ENCODE measurements around the gene SEC14L2. TPM values are rescaled to one million over a fixed set of nuclear protein-coding genes. Genes with fewer than 3 reads are reported as not detected.
"Not testable (repeated sequence)": the region's sequence is repeated elsewhere in the genome, so short reads cannot be mapped to it uniquely, and the experiment has no call there.

SEC14L2 gene
- total RNA-seq, 1 donor from 2014 or later, result 14.5 TPM

DNA sequence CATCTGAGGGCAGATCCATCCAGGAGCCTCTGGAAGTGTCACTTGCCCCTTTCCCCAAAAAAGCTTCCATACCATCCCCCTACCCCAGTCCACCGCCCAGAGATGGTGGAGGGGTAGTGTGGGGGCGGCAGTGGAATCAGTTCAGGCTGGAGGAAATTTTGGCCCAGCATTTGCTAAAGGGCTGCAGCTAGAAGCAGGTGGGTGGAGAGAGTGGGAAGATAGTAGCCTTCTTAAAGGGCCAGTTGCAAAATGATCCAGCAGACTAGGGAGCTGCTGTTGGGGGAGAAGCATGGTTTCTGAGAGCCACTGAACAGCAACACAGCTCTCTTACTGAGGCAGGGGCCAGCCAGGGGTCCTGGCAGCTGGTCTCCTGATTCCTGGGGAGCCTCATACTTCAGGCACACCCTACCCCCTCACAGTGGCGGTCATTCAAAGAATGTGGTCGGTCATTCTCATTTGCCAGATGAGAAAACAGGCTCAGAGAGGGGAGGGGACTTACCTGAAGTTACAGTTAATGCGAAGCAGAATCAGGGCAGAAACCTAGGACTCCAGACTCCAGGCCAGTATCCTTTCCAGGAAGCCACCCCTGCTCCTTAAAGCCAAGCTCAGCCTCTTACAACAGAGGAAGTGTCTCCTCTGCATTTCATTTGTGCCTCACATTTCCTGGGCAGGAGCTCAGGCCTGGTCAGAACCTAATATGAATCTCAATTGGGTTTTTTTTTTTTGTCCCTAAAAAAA, 5.4 kb downstream of the SEC14L2 start:
- H3K36me3 ChIP-seq (ENCODE audit: insufficient read depth, low read length), result peaks cover 16% of the 10 kb centered on the region
- no peak overlapping the region for H3K27ac Mint-ChIP-seq (ENCODE audit: unreplicated experiment)
- FAIRE-seq (no peak), DNase-seq (ENCODE audit: low read depth) (no peak)
- H3K27me3 Mint-ChIP-seq (ENCODE audit: low read depth, unreplicated experiment), result no peaks in the 10 kb centered on the region
- H3K27me3 ChIP-seq (ENCODE audit: insufficient read depth, low read length), result no peaks in the 10 kb centered on the region
- peak overlapping the region; percentile 20 for H3K4me3 Mint-ChIP-seq (ENCODE audit: unreplicated experiment)
- no peaks in the 10 kb centered on the region for H3K9me3 ChIP-seq (ENCODE audit: insufficient read depth, low read depth, low read length)
- H2AFZ ChIP-seq (ENCODE audit: low read depth, low read length), result no peak overlapping the region
- no peak overlapping the region for H3K27ac ChIP-seq (ENCODE audit: low read depth, low read length)
- H3K36me3 Mint-ChIP-seq (ENCODE audit: low read depth, unreplicated experiment), result peaks cover 16% of the 10 kb centered on the region
- no peak overlapping the region for H3K4me3 ChIP-seq (ENCODE audit: insufficient read depth, low read depth, low read length)
- peaks cover 76% of the 10 kb centered on the region for H3K79me2 ChIP-seq (ENCODE audit: insufficient read depth, low read length)
- H3K9me3 Mint-ChIP-seq (ENCODE audit: unreplicated experiment), result no peaks in the 10 kb centered on the region
- peaks cover 76% of the 10 kb centered on the region for H4K20me1 ChIP-seq (ENCODE audit: insufficient read depth, low read length)
- H3K4me1 Mint-ChIP-seq (ENCODE audit: low read depth, unreplicated experiment), result peaks cover 17% of the 10 kb centered on the region
- H3K9ac ChIP-seq (ENCODE audit: low read length), result peak overlapping the region; percentile 4
- H3K4me2 ChIP-seq (ENCODE audit: low read length), result peak overlapping the region; percentile 38
- peaks cover 16% of the 10 kb centered on the region for H3K4me1 ChIP-seq (ENCODE audit: insufficient read depth, low read length)
- no peak for TF ChIP-seq EZH2 (IDR thresholded peaks at IDR 0.05; ENCODE audit: insufficient read depth, low read length)
- TF ChIP-seq, protein P1, sequence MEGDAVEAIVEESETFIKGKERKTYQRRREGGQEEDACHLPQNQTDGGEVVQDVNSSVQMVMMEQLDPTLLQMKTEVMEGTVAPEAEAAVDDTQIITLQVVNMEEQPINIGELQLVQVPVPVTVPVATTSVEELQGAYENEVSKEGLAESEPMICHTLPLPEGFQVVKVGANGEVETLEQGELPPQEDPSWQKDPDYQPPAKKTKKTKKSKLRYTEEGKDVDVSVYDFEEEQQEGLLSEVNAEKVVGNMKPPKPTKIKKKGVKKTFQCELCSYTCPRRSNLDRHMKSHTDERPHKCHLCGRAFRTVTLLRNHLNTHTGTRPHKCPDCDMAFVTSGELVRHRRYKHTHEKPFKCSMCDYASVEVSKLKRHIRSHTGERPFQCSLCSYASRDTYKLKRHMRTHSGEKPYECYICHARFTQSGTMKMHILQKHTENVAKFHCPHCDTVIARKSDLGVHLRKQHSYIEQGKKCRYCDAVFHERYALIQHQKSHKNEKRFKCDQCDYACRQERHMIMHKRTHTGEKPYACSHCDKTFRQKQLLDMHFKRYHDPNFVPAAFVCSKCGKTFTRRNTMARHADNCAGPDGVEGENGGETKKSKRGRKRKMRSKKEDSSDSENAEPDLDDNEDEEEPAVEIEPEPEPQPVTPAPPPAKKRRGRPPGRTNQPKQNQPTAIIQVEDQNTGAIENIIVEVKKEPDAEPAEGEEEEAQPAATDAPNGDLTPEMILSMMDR (IDR thresholded peaks at IDR 0.05; ENCODE audit: insufficient read depth, low read depth, low read length), result no peak

DNA sequence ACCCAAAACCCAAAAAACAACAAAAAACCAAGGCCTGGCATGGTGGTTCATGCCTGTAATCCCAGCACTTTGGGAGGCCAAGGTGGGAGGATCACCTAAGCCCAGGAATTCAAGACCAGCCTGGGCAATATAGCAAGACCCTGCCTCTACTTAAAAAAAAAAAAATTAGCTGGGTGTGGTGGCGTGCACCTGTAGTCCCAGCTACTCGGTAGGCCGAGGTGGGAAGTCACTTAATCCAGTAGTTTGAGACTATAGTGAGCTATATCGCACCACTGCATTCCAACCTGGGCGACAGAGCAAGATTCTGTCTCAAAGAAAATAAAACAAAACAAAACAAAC, 5.9 kb downstream of the SEC14L2 start:
- Histone ChIP-seq H3K36me3 (ENCODE audit: insufficient read depth, low read length) (peaks cover 21% of the 10 kb centered on the region), H3K79me2 (ENCODE audit: insufficient read depth, low read length) (peaks cover 72% of the 10 kb centered on the region), H3K4me1 (ENCODE audit: insufficient read depth, low read length) (peaks cover 13% of the 10 kb centered on the region), H4K20me1 (ENCODE audit: insufficient read depth, low read length) (peaks cover 71% of the 10 kb centered on the region)
- H3K4me3 Mint-ChIP-seq (ENCODE audit: unreplicated experiment); H3K4me3 ChIP-seq (ENCODE audit: insufficient read depth, low read depth, low read length); H3K9me3 Mint-ChIP-seq (ENCODE audit: unreplicated experiment); H3K27ac Mint-ChIP-seq (ENCODE audit: unreplicated experiment); H2AFZ ChIP-seq (ENCODE audit: low read depth, low read length); H3K27me3 ChIP-seq (ENCODE audit: insufficient read depth, low read length); H3K9ac ChIP-seq (ENCODE audit: low read length); H3K4me2 ChIP-seq (ENCODE audit: low read length); FAIRE-seq; H3K9me3 ChIP-seq (ENCODE audit: insufficient read depth, low read depth, low read length); H3K27ac ChIP-seq (ENCODE audit: low read depth, low read length); H3K27me3 Mint-ChIP-seq (ENCODE audit: low read depth, unreplicated experiment); DNase-seq (ENCODE audit: low read depth): not testable (repeated sequence)
- Mint-ChIP-seq H3K4me1 (ENCODE audit: low read depth, unreplicated experiment) (peaks cover 16% of the 10 kb centered on the region), H3K36me3 (ENCODE audit: low read depth, unreplicated experiment) (peaks cover 16% of the 10 kb centered on the region)

DNA sequence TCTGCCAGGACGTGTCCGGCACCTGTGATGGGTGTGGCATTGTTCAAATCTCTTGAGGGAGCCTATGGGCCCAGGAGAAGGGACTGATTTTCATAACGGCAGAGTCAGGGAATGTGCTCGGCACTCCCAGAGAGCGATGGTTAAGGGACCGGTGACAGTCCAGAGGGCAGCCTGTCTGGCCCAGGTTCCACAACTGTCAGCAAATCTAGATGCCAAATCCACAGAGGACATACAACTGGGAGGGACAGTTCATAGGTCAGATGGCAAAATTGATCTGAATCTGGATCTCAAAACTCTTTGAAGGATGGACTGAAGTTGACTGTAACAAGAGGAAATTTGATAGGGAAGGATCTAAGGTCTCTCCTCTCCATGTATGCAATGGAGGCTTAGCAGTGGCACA, 7.5 kb downstream of the SEC14L2 start:
- Mint-ChIP-seq H3K4me1 (ENCODE audit: low read depth, unreplicated experiment) (peaks cover 19% of the 10 kb centered on the region), H3K27me3 (ENCODE audit: low read depth, unreplicated experiment) (no peaks in the 10 kb centered on the region), H3K36me3 (ENCODE audit: low read depth, unreplicated experiment) (peaks cover 16% of the 10 kb centered on the region), H3K4me3 (ENCODE audit: unreplicated experiment) (no peak overlapping the region), H3K27ac (ENCODE audit: unreplicated experiment) (peak overlapping the region; percentile 9), H3K9me3 (ENCODE audit: unreplicated experiment) (no peaks in the 10 kb centered on the region)
- Histone ChIP-seq H3K27ac (ENCODE audit: low read depth, low read length) (no peak overlapping the region), H3K79me2 (ENCODE audit: insufficient read depth, low read length) (peaks cover 57% of the 10 kb centered on the region), H3K9ac (ENCODE audit: low read length) (no peak overlapping the region), H3K36me3 (ENCODE audit: insufficient read depth, low read length) (peaks cover 35% of the 10 kb centered on the region), H3K4me1 (ENCODE audit: insufficient read depth, low read length) (peaks cover 13% of the 10 kb centered on the region), H4K20me1 (ENCODE audit: insufficient read depth, low read length) (peaks cover 56% of the 10 kb centered on the region), H3K9me3 (ENCODE audit: insufficient read depth, low read depth, low read length) (no peaks in the 10 kb centered on the region), H3K4me2 (ENCODE audit: low read length) (no peak overlapping the region), H3K27me3 (ENCODE audit: insufficient read depth, low read length) (no peaks in the 10 kb centered on the region), H3K4me3 (ENCODE audit: insufficient read depth, low read depth, low read length) (no peak overlapping the region), H2AFZ (ENCODE audit: low read depth, low read length) (no peak overlapping the region)
- TF ChIP-seq, protein P1 (IDR thresholded peaks at IDR 0.05; ENCODE audit: insufficient read depth, low read depth, low read length), result no peak
- no peak for TF ChIP-seq EZH2 (IDR thresholded peaks at IDR 0.05; ENCODE audit: insufficient read depth, low read length)
- FAIRE-seq (no peak), DNase-seq (ENCODE audit: low read depth) (no peak)

All from astrocyte (in vitro differentiated cells and primary cell).